K562 (cell line): ENCODE measurements around the gene RARS1. TPM values are rescaled to one million over a fixed set of nuclear protein-coding genes. Genes with fewer than 3 reads are reported as not detected.
A peak's percentile ranks its signal among the peaks of the same experiment; 100 is the strongest.

ENCODE experiments used
- ATAC-seq: fragments of 200-7000 bp; cut with Tn5 transposase; 3 replicates; pipeline ENCODE4 v1.9.1; 2020; ENCODE audit warnings: moderate library complexity
- BruUV-seq: library from RNA; stranded (reverse); fragments of 400-500 nt; replicated peaks from 2 replicates; lab custom pipeline; 2021; lab: Mats Ljungman, UMichigan
- CTCF ChIA-PET: fragments of 300-600 bp; formaldehyde crosslinking; extraction: SDS; loops from one replicate; lab custom pipeline; 2021; ENCODE audit warnings: low intra/inter-chr PET ratio; lab: Yijun Ruan, JAX
- POLR2A ChIA-PET: fragments of 300-600, 350-650 bp; sonication (Branson Sonifier 250); formaldehyde crosslinking; extraction: SDS; loops from one replicate; lab custom pipeline; 2021; ENCODE audit warnings: antibody characterized with exemption, inconsistent platforms; lab: Yijun Ruan, JAX
- DNase-seq, 4 experiments: peaks; one replicate each; pipeline versions ENCODE4 v3.0.0 to v3.0.0-alpha.2; 2011 to 2018; ENCODE audit warnings: low spot score in 3 of 4, mixed read lengths in 3 of 4; ENCODE audit errors: extremely low read depth in 1 of 4
- FAIRE-seq: peaks from 2 replicates; lab custom pipeline; 2011; peaks lifted over from hg19 to GRCh38; lab: Jason Lieb, UNC
- H2AFZ ChIP-seq: 2 replicates; pipeline ENCODE4 v1.6.0; 2011; ENCODE audit warnings: low read depth, low read length, control low read depth, inconsistent platforms
- H3K27ac ChIP-seq: fragments of 200-600 bp; 3 replicates; pipeline ENCODE4 v1.8.0; 2011; ENCODE audit warnings: low read depth, mild to moderate bottlenecking, control low read depth, inconsistent platforms, low read length, moderate library complexity, mixed read lengths; ENCODE audit errors: extremely low read depth
- H3K27me3 ChIP-seq, 2 experiments: fragments of 300-600 bp in 1 of 2; 2 replicates in 1 of 2; 3 replicates in 1 of 2; pipeline versions ENCODE4 v1.6.0 to v1.8.0; 2011; ENCODE audit warnings: inconsistent platforms in 2 of 2, low read length in 2 of 2, mild to moderate bottlenecking in 1 of 2, mixed read lengths in 1 of 2, moderate library complexity in 1 of 2; ENCODE audit not compliant: control insufficient read depth in 2 of 2, insufficient read depth in 2 of 2
- H3K36me3 ChIP-seq: fragments of 300-600 bp; 3 replicates; pipeline ENCODE4 v1.8.0; 2011; ENCODE audit warnings: mild to moderate bottlenecking, low read length, inconsistent platforms; ENCODE audit not compliant: control insufficient read depth, insufficient read depth
- H3K4me1 ChIP-seq, 2 experiments: fragments of 200-600 bp in 1 of 2; replicated peaks in 1 of 2; 2 replicates in 1 of 2; 3 replicates in 1 of 2; pipeline versions ENCODE4 v1.5.1 to v1.8.0; 2011; ENCODE audit warnings: inconsistent platforms in 2 of 2, low read length in 2 of 2, mild to moderate bottlenecking in 1 of 2, mixed read lengths in 1 of 2, moderate library complexity in 1 of 2; ENCODE audit not compliant: control insufficient read depth in 2 of 2, insufficient read depth in 2 of 2
- H3K4me2 ChIP-seq: 2 replicates; pipeline ENCODE4 v1.6.1; 2011; ENCODE audit warnings: low read length, control low read depth, inconsistent platforms, mixed read lengths; ENCODE audit not compliant: insufficient read depth
- H3K4me3 ChIP-seq: fragments of 200-600 bp; sonication (generic), shearing (Covaris generic); 2 replicates; pipeline ENCODE4 v1.5.1; 2016; ENCODE audit warnings: control low read depth, inconsistent platforms
- H3K79me2 ChIP-seq: fragments of 200-600 bp; 3 replicates; pipeline ENCODE4 v1.8.0; 2011; ENCODE audit warnings: low read length, inconsistent platforms; ENCODE audit not compliant: control insufficient read depth, insufficient read depth
- H3K9ac ChIP-seq, 2 experiments: 2 replicates each; pipeline versions ENCODE4 v1.6.0 to v1.6.1; 2011; ENCODE audit warnings: low read depth in 2 of 2, low read length in 2 of 2, control low read depth in 1 of 2, inconsistent platforms in 1 of 2, mild to moderate bottlenecking in 1 of 2, mixed read lengths in 1 of 2; ENCODE audit not compliant: insufficient read depth in 1 of 2
- H3K9me1 ChIP-seq: one replicate; pipeline ENCODE4 v1.6.0; 2011; ENCODE audit warnings: inconsistent platforms, mild to moderate bottlenecking, low read length, moderate library complexity; ENCODE audit not compliant: control insufficient read depth, insufficient read depth
- H3K9me3 ChIP-seq: replicated peaks from 2 replicates; pipeline ENCODE4 v1.5.1; 2011; ENCODE audit warnings: low read depth, low read length, inconsistent platforms; ENCODE audit not compliant: control insufficient read depth, insufficient read depth
- H4K20me1 ChIP-seq: replicated peaks from 2 replicates; pipeline ENCODE4 v1.6.1; 2011; ENCODE audit warnings: low read length, inconsistent platforms, mixed read lengths; ENCODE audit not compliant: control insufficient read depth, insufficient read depth
- NFIC ChIP-seq: fragments of 450-650 bp; IDR thresholded peaks from 2 replicates; pipeline ENCODE4 v1.6.1; 2017; ENCODE audit warnings: mild to moderate bottlenecking, inconsistent platforms
- ZNF134 ChIP-seq: fragments of 250-450 bp; sonication (Bioruptor Pico); conservative IDR thresholded peaks from 2 replicates; pipeline ENCODE4 v1.4.0; 2020
- WGBS: fragments of 100-300 bp; shearing (Covaris generic); methylation state at CpG from one replicate; pipeline ENCODE4 v1.1.6; 2016; ENCODE audit warnings: low coverage, mixed read lengths; ENCODE audit not compliant: insufficient coverage; ENCODE audit errors: missing lambda C conversion rate; 5-methylcytosine and 5-hydroxymethylcytosine counted together
- in situ Hi-C: fragments of 300-500 bp; cut with MboI; formaldehyde crosslinking; loops from 4 replicates; pipeline ENCODE4 v1.15.0; 2018; ENCODE audit warnings: inconsistent platforms, mixed read lengths
- intact Hi-C: fragments of 100-400 bp; cut with micrococcal nuclease; formaldehyde crosslinking; loops from 2 replicates; pipeline ENCODE4 v1.14.2; 2022
- polyA plus RNA-seq, 8 experiments: library from polyadenylated mRNA; depleted of rRNA in 4 of 8; stranded (reverse) in 5 of 8; unstranded in 3 of 8; fragments of >200 nt; fragmentation: Nextera tagmentation in 2 of 8; fragmentation: Illumina TruSeq in 1 of 8; extraction: Ambion mirVana in 2 of 8; extraction: Trizol in 1 of 8; gene quantifications; 2 replicates each; pipeline versions ENCODE4 v1.2.1 to v1.2.3, GENCODE V29; 2011 to 2014; ENCODE audit warnings: inconsistent platforms in 1 of 8, missing spikeins in 1 of 8
- total RNA-seq, 7 experiments: library from RNA; depleted of rRNA in 6 of 7; stranded (reverse); fragments of >200 nt in 6 of 7; fragmentation: Illumina TruSeq in 2 of 7; extraction: Trizol in 2 of 7; gene quantifications; 2 replicates each; pipeline versions ENCODE4 v1.2.1 to v1.2.3, GENCODE V29; 2011 to 2021; ENCODE audit warnings: low replicate concordance in 1 of 7
- TF ChIP-seq, protein P1 (sequence below): fragments of 250-450 bp; sonication (Bioruptor Pico); IDR thresholded peaks from 2 replicates; pipeline ENCODE4 v1.4.0; 2020; ENCODE audit warnings: mild to moderate bottlenecking

Gene RARS1
- total and polyA plus RNA-seq, 9 of the 15 experiments (the other 6 are each of a cell fraction or from before 2014, with no cell fraction given) = 109 to 196 (median 139) TPM

- Histone ChIP-seq H3K4me3 (no peak overlapping the region), H2AFZ (no peak overlapping the region), H3K9me1 (no peaks in the 10 kb centered on the region)
- BruUV-seq = no TSS peak
- TF ChIP-seq, protein P1, sequence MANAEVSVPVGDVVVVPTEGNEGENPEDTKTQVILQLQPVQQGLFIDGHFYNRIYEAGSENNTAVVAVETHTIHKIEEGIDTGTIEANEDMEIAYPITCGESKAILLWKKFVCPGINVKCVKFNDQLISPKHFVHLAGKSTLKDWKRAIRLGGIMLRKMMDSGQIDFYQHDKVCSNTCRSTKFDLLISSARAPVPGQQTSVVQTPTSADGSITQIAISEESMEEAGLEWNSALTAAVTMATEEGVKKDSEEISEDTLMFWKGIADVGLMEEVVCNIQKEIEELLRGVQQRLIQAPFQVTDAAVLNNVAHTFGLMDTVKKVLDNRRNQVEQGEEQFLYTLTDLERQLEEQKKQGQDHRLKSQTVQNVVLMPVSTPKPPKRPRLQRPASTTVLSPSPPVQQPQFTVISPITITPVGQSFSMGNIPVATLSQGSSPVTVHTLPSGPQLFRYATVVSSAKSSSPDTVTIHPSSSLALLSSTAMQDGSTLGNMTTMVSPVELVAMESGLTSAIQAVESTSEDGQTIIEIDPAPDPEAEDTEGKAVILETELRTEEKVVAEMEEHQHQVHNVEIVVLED (CRISPR knock-in tag) = no peak
- TF ChIP-seq NFIC (no peak), ZNF134 (CRISPR knock-in tag) (peak; percentile 77; the same call in 1 of the 2 replicates)
- TF ChIP-seq, all 486 proteins: peak for 1
- H3K4me2 ChIP-seq = no peak overlapping the region
- 8% methylated on average over 4 of the region's 4 CpGs for WGBS
- H3K27ac ChIP-seq = no peak overlapping the region
- intact Hi-C loops (no loop called here), in situ Hi-C loops (no loop called here)
- H4K20me1 ChIP-seq = no peaks in the 10 kb centered on the region
- no peaks in the 10 kb centered on the region for H3K4me1 ChIP-seq
- no peaks in the 10 kb centered on the region for H3K79me2 ChIP-seq
- no peak for FAIRE-seq
- ATAC-seq = no peak
- ChIA-PET CTCF (no interaction called here), POLR2A (no interaction called here)
- no peak for DNase-seq
- peaks cover 0 to 16% of the 10 kb centered on the region in 2 experiments; a peak in 3 of 5 replicates for H3K27me3 ChIP-seq
- H3K9me3 ChIP-seq = no peaks in the 10 kb centered on the region
- H3K36me3 ChIP-seq = no peaks in the 10 kb centered on the region
- H3K9ac ChIP-seq = no peak overlapping the region
Measured at GRCh38 chr5:168527756-168528295, 41.6 kb downstream of the RARS1 start.
